HG03521 (cell line): ENCODE results near the gene MAD1L1.

Experiments used
- ATAC-seq: cut with Tn5 transposase; IDR thresholded peaks from one replicate; pipeline ENCODE4 v1.9.1; 2021; ENCODE audit warnings: mild to moderate bottlenecking, moderate library complexity; ENCODE audit not compliant: unreplicated experiment

The MAD1L1 gene

GRCh38 chr7:2181077-2181854 lies 51.5 kb downstream of the MAD1L1 start:
- ATAC-seq = no peak

- ATAC-seq = no peak
Observed at GRCh38 chr7:2180081-2180480, 52.7 kb downstream of the MAD1L1 start.

GRCh38 chr7:2175514-2175913 lies 57.2 kb downstream of the MAD1L1 start:
- ATAC-seq = no peak

- no peak for ATAC-seq
Observed at GRCh38 chr7:2175091-2175490, 57.7 kb downstream of the MAD1L1 start.

GRCh38 chr7:2173189-2173827 lies 59.4 kb downstream of the MAD1L1 start:
- no peak for ATAC-seq

GRCh38 chr7:2172311-2173188 lies 60.2 kb downstream of the MAD1L1 start:
- no peak for ATAC-seq

- no peak for ATAC-seq
Observed at GRCh38 chr7:2171855-2172254, 60.9 kb downstream of the MAD1L1 start.

GRCh38 chr7:2170576-2171521 lies 61.9 kb downstream of the MAD1L1 start:
- ATAC-seq = no peak

GRCh38 chr7:2169923-2170575 lies 62.7 kb downstream of the MAD1L1 start:
- no peak for ATAC-seq

GRCh38 chr7:2168615-2169311 lies 64.0 kb downstream of the MAD1L1 start:
- no peak for ATAC-seq

- ATAC-seq = no peak
Observed at GRCh38 chr7:2166625-2167280, 66.0 kb downstream of the MAD1L1 start.

GRCh38 chr7:2165610-2166594 lies 66.8 kb downstream of the MAD1L1 start:
- ATAC-seq = peak; percentile 92

- ATAC-seq = no peak
Observed at GRCh38 chr7:2165239-2165609, 67.5 kb downstream of the MAD1L1 start.

- no peak for ATAC-seq
Observed at GRCh38 chr7:2164646-2165045, 68.1 kb downstream of the MAD1L1 start.

GRCh38 chr7:2163600-2164555 lies 68.9 kb downstream of the MAD1L1 start:
- no peak for ATAC-seq

- no peak for ATAC-seq
Observed at GRCh38 chr7:2162959-2163358, 69.8 kb downstream of the MAD1L1 start.
